K562 (cell line): Measurements from ENCODE around the gene MDC1. TPM values are rescaled to one million over a fixed set of nuclear protein-coding genes. Genes with fewer than 3 reads are reported as not detected.

Source experiments
- ARID2 ChIP-seq: fragments of 450-650 bp; IDR thresholded peaks from 2 replicates; pipeline ENCODE4 v1.6.1; 2017; ENCODE audit warnings: antibody characterized with exemption, mild to moderate bottlenecking
- ATF1 ChIP-seq, 2 experiments: fragments of 450-650 bp in 1 of 2; IDR thresholded peaks; 2 replicates each; pipeline ENCODE4 v1.6.1; 2016; ENCODE audit warnings: missing compliant biosample characterization in 1 of 2, missing genetic modification characterization in 1 of 2
- BRF1 ChIP-seq: IDR thresholded peaks from 3 replicates; pipeline ENCODE4 v1.6.1; 2011; ENCODE audit warnings: borderline replicate concordance, mild to moderate bottlenecking; ENCODE audit not compliant: insufficient read length; ENCODE audit errors: extremely low read depth
- CC2D1A ChIP-seq: fragments of 450-650 bp; IDR thresholded peaks from 2 replicates; pipeline ENCODE4 v1.6.1; 2017; ENCODE audit warnings: mild to moderate bottlenecking
- CEBPG ChIP-seq, 3 experiments: fragments of 200-800 bp in 1 of 3; sonication (Bioruptor generic) in 1 of 3; sonication (generic) in 1 of 3; formaldehyde crosslinking in 1 of 3; IDR thresholded peaks in 2 of 3; conservative IDR thresholded peaks in 1 of 3; 2 replicates each; pipeline versions ENCODE4 v1.6.1 to v1.8.0; 2016 to 2022; ENCODE audit warnings: missing compliant biosample characterization in 2 of 3, missing genetic modification characterization in 2 of 3, mild to moderate bottlenecking in 1 of 3, missing genetic modification reagents in 1 of 3
- CREM ChIP-seq: IDR thresholded peaks from 2 replicates; pipeline ENCODE4 v1.6.1; 2014; ENCODE audit warnings: antibody characterized with exemption, low read depth
- CXXC5 ChIP-seq: fragments of 250-450 bp; sonication (Bioruptor Pico); IDR thresholded peaks from 2 replicates; pipeline ENCODE4 v1.8.0; 2022; ENCODE audit warnings: inconsistent platforms, mild to moderate bottlenecking, moderate library complexity
- ERF ChIP-seq: fragments of 450-650 bp; formaldehyde crosslinking; IDR thresholded peaks from 2 replicates; pipeline ENCODE4 v1.4.0; 2020; ENCODE audit warnings: mild to moderate bottlenecking, mixed read lengths
- ETV1 ChIP-seq: fragments of 450-650 bp; conservative IDR thresholded peaks from 2 replicates; pipeline ENCODE4 v1.6.1; 2016; ENCODE audit warnings: missing genetic modification characterization, control low read depth, low read depth, missing compliant biosample characterization
- ID3 ChIP-seq, 2 experiments: fragments of 250-450 bp in 1 of 2; fragments of 450-650 bp in 1 of 2; sonication (Bioruptor Pico) in 1 of 2; IDR thresholded peaks; 2 replicates each; pipeline versions ENCODE4 v1.6.1 to v1.8.0; 2016 to 2021; ENCODE audit warnings: mild to moderate bottlenecking in 2 of 2, moderate library complexity in 2 of 2, missing compliant biosample characterization in 1 of 2, missing genetic modification characterization in 1 of 2
- KDM1A ChIP-seq, 2 experiments: fragments of 450-650 bp; IDR thresholded peaks; 2 replicates each; pipeline ENCODE4 v1.6.1; 2016; ENCODE audit warnings: mild to moderate bottlenecking in 2 of 2
- MCM7 ChIP-seq, 2 experiments: fragments of 450-650 bp; IDR thresholded peaks; 2 replicates each; pipeline ENCODE4 v1.6.1; 2016 to 2018
- MYC ChIP-seq, 2 experiments: fragments of 250-450 bp in 1 of 2; sonication (Bioruptor Pico) in 1 of 2; IDR thresholded peaks; 2 replicates each; pipeline versions ENCODE4 v1.5.1 to v1.6.1; 2012 to 2021; ENCODE audit warnings: low read depth in 2 of 2, borderline replicate concordance in 1 of 2, improper control_type of control experiment in 1 of 2, low read length in 1 of 2, mild to moderate bottlenecking in 1 of 2, moderate library complexity in 1 of 2
- NEUROD1 ChIP-seq: fragments of 150-350 bp; IDR thresholded peaks from 2 replicates; pipeline ENCODE4 v1.6.1; 2014; ENCODE audit warnings: borderline replicate concordance, low read length, low read depth; ENCODE audit not compliant: partially characterized antibody
- POLR2G ChIP-seq: fragments of 200-400 bp; formaldehyde crosslinking; IDR thresholded peaks from 2 replicates; pipeline ENCODE4 v1.6.1; 2017; ENCODE audit warnings: low read depth, mild to moderate bottlenecking, antibody characterized with exemption, low read length, moderate library complexity
- SP1 ChIP-seq: sonication (generic); formaldehyde crosslinking; IDR thresholded peaks from 2 replicates; pipeline ENCODE4 v1.8.1; 2022; ENCODE audit warnings: mild to moderate bottlenecking, missing genetic modification reagents
- TEAD4 ChIP-seq, 2 experiments: sonication (generic) in 1 of 2; formaldehyde crosslinking in 1 of 2; IDR thresholded peaks; 2 replicates each; pipeline versions ENCODE4 v1.6.1 to v1.8.0; 2012 to 2022; ENCODE audit warnings: borderline replicate concordance in 1 of 2, inconsistent platforms in 1 of 2, low read length in 1 of 2, mild to moderate bottlenecking in 1 of 2, missing genetic modification reagents in 1 of 2
- TRIM28 ChIP-seq: fragments of 450-650 bp; IDR thresholded peaks from 2 replicates; pipeline ENCODE4 v1.6.1; 2017
- XRCC5 ChIP-seq: fragments of 200-400 bp; formaldehyde crosslinking; IDR thresholded peaks from 2 replicates; pipeline ENCODE4 v1.6.1; 2017; ENCODE audit warnings: low read depth, mild to moderate bottlenecking, low read length
- ZBTB33 ChIP-seq: sonication (generic); formaldehyde crosslinking; IDR thresholded peaks from 2 replicates; pipeline ENCODE4 v1.8.1; 2023; ENCODE audit warnings: mild to moderate bottlenecking, missing genetic modification reagents
- ZEB2 ChIP-seq: fragments of 450-650 bp; IDR thresholded peaks from 2 replicates; pipeline ENCODE4 v1.6.1; 2016
- ZNF184 ChIP-seq: sonication (generic); formaldehyde crosslinking; IDR thresholded peaks from 2 replicates; pipeline ENCODE4 v1.5.0; 2020; ENCODE audit warnings: missing genetic modification reagents
- ZNF282 ChIP-seq: sonication (generic); formaldehyde crosslinking; IDR thresholded peaks from 2 replicates; pipeline ENCODE4 v1.8.1; 2023; ENCODE audit warnings: missing genetic modification reagents
- ZNF3 ChIP-seq: fragments of 250-450 bp; sonication (Bioruptor Pico); IDR thresholded peaks from 2 replicates; pipeline ENCODE4 v1.5.0; 2021; ENCODE audit warnings: mild to moderate bottlenecking, moderate library complexity
- polyA plus RNA-seq, 8 experiments: library from polyadenylated mRNA; depleted of rRNA in 4 of 8; stranded (reverse) in 5 of 8; unstranded in 3 of 8; fragments of >200 nt; fragmentation: Nextera tagmentation in 2 of 8; fragmentation: Illumina TruSeq in 1 of 8; extraction: Ambion mirVana in 2 of 8; extraction: Trizol in 1 of 8; gene quantifications; 2 replicates each; pipeline versions ENCODE4 v1.2.1 to v1.2.3, GENCODE V29; 2011 to 2014; ENCODE audit warnings: inconsistent platforms in 1 of 8, missing spikeins in 1 of 8
- total RNA-seq, 7 experiments: library from RNA; depleted of rRNA in 6 of 7; stranded (reverse); fragments of >200 nt in 6 of 7; fragmentation: Illumina TruSeq in 2 of 7; extraction: Trizol in 2 of 7; gene quantifications; 2 replicates each; pipeline versions ENCODE4 v1.2.1 to v1.2.3, GENCODE V29; 2011 to 2021; ENCODE audit warnings: low replicate concordance in 1 of 7

The MDC1 gene
- total and polyA plus RNA-seq, 9 of the 15 experiments (the other 6 are each of a cell fraction or from before 2014, with no cell fraction given), result 8.2 to 114 (median 20.0) TPM

- TF ChIP-seq ID3 (CRISPR knock-in tag; IDR thresholded peaks at IDR 0.05) (no peak), ID3 (tag; IDR thresholded peaks at IDR 0.05) (0 out of 2 replicates have a peak, but pooled peaks have one; percentile 34), POLR2G (peak; percentile 68), NEUROD1 (peak; percentile 32), MCM7 (IDR thresholded peaks at IDR 0.05) (no peak), ARID2 (peak; percentile 71; the same call in 1 of the 2 replicates), TEAD4 (IDR thresholded peaks at IDR 0.05; ENCODE audit: low read length) (peak; percentile 7; the same call in 1 of the 2 replicates), TEAD4 (CRISPR knock-in tag; IDR thresholded peaks at IDR 0.05; ENCODE audit: borderline replicate concordance) (no peak), ZBTB33 (CRISPR knock-in tag) (peak; percentile 99), ZEB2 (peak; percentile 52; the same call in 1 of the 2 replicates), ERF (no peak), TRIM28 (0 out of 2 replicates have a peak, but pooled peaks have one; percentile 17), KDM1A (IDR thresholded peaks at IDR 0.05) (no peak), ZNF3 (CRISPR knock-in tag) (no peak), XRCC5 (peak; percentile 84; the same call in 1 of the 2 replicates), ATF1 (CRISPR knock-in tag; IDR thresholded peaks at IDR 0.05) (no peak), ATF1 (tag; IDR thresholded peaks at IDR 0.05) (no peak), CREM (peak; percentile 65; the same call in 1 of the 2 replicates), ZNF184 (CRISPR knock-in tag) (no peak), MYC (IDR thresholded peaks at IDR 0.05; ENCODE audit: low read depth, low read length) (peak; percentile 17; the same call in 1 of the 2 replicates), MYC (CRISPR knock-in tag; IDR thresholded peaks at IDR 0.05; ENCODE audit: borderline replicate concordance, low read depth) (no peak), BRF1 (no peak), ZNF282 (CRISPR knock-in tag) (no peak), ETV1 (tag) (peak; percentile 58; the same call in 1 of the 2 replicates), CEBPG (CRISPR knock-in tag; IDR thresholded peaks at IDR 0.05) (no peak), CEBPG (tag; conservative IDR thresholded peaks at IDR 0.05 in 1 of 2, IDR thresholded peaks at IDR 0.05 in 1 of 2) (no peak), CXXC5 (CRISPR knock-in tag) (peak; percentile 22; the same call in 1 of the 2 replicates), CC2D1A (peak; percentile 55; the same call in 1 of the 2 replicates), SP1 (CRISPR knock-in tag) (peak; percentile 53; the same call in 1 of the 2 replicates)
Observed at GRCh38 chr6:30730601-30731435, 13.7 kb upstream of the MDC1 start (continued).
